ENCODE results near the gene SMS. TPM values are rescaled to one million over a fixed set of nuclear protein-coding genes. Genes with fewer than 3 reads are reported as not detected.

The SMS gene
- 211 and 234 TPM in 2 replicates for total RNA-seq

GRCh38 chrX:21940356-21940829, at the start of gene SMS:
Gene SMS, plus strand, starts transcription at chrX:21940709. Its CDS starts 116 bp downstream, at chrX:21940825.

GRCh38 chrX:22032084-22032483, 91.6 kb downstream of the SMS start, which contains the start of gene PHEX:
Gene PHEX, plus strand, starts transcription at chrX:22032325. Its CDS starts 681 bp downstream, at chrX:22033006.

Other genes starting within 250 kb of the SMS start
- gene SMPX, start 182.6 kb upstream of the SMS start, total RNA-seq: not detected in 2 replicates
- gene MBTPS2, start 101.1 kb upstream of the SMS start, total RNA-seq: 14.0 and 18.7 TPM in 2 replicates
- 2.3 and 3.2 TPM in 2 replicates for gene YY2, start 84.7 kb upstream of the SMS start, total RNA-seq
- 1.1 and 2.3 TPM in 2 replicates for gene PHEX, start 91.6 kb downstream of the SMS start, total RNA-seq

Data from thoracic aorta endothelial cell (primary cell).